Anterior cingulate cortex (tissue), 58 donors: ENCODE data around the gene PODXL2.

Source experiments
- DNase-seq, 58 donors: peaks; one replicate each; lab custom pipeline; 2025; lab: John Stamatoyannopoulos, UW

The PODXL2 gene

GRCh38 chr3:127628788-127629466, at the start of gene PODXL2:
PODXL2 (plus strand) TSS chr3:127629185; CDS start chr3:127629220, 35 bp downstream.
- peak in 46 of 58 donors; percentile 16 to 67 (median 43) for DNase-seq

- DNase-seq = no peak
Observed at GRCh38 chr3:127580327-127581060, 48.5 kb upstream of the PODXL2 start.

GRCh38 chr3:127584734-127585133, 44.3 kb upstream of the PODXL2 start:
- no peak for DNase-seq

GRCh38 chr3:127585163-127585812, 43.7 kb upstream of the PODXL2 start:
- no peak for DNase-seq

- no peak for DNase-seq
Observed at GRCh38 chr3:127585813-127586413, 43.1 kb upstream of the PODXL2 start.

GRCh38 chr3:127587876-127588275, 41.1 kb upstream of the PODXL2 start:
- no peak for DNase-seq

- DNase-seq = no peak
Observed at GRCh38 chr3:127588806-127589577, 40.0 kb upstream of the PODXL2 start.

GRCh38 chr3:127589600-127590281, 39.2 kb upstream of the PODXL2 start:
- peak in 2 of 58 donors; percentile 35 to 37 for DNase-seq

GRCh38 chr3:127590282-127590592, 38.7 kb upstream of the PODXL2 start:
- peak in 1 of 58 donors; percentile 50 for DNase-seq

GRCh38 chr3:127590593-127591465, 38.2 kb upstream of the PODXL2 start, which contains the start of gene TPRA1:
TPRA1 (minus strand) TSS chr3:127590733; CDS start chr3:127580146, 10,587 bp downstream.
- DNase-seq = peak; percentile 46 to 97 (median 88)

- DNase-seq = no peak
Observed at GRCh38 chr3:127593178-127593577, 35.8 kb upstream of the PODXL2 start.

- DNase-seq = no peak
Observed at GRCh38 chr3:127595303-127595702, 33.7 kb upstream of the PODXL2 start.

- no peak for DNase-seq
Observed at GRCh38 chr3:127597020-127597771, 31.8 kb upstream of the PODXL2 start.

- DNase-seq = no peak
Observed at GRCh38 chr3:127598841-127599570, 30.0 kb upstream of the PODXL2 start.

- no peak for DNase-seq
Observed at GRCh38 chr3:127600749-127601456, 28.1 kb upstream of the PODXL2 start.

- DNase-seq = no peak
Observed at GRCh38 chr3:127604035-127604434, 24.9 kb upstream of the PODXL2 start.
